HG02840 (cell line): ENCODE measurements around the gene CCDC150.

Experiments
- ATAC-seq: cut with Tn5 transposase; IDR thresholded peaks from one replicate; pipeline ENCODE4 v1.9.1; 2021; ENCODE audit warnings: mild to moderate bottlenecking, moderate library complexity, moderate number of reproducible peaks; ENCODE audit not compliant: unreplicated experiment, low FRiP score

Gene CCDC150

DNA sequence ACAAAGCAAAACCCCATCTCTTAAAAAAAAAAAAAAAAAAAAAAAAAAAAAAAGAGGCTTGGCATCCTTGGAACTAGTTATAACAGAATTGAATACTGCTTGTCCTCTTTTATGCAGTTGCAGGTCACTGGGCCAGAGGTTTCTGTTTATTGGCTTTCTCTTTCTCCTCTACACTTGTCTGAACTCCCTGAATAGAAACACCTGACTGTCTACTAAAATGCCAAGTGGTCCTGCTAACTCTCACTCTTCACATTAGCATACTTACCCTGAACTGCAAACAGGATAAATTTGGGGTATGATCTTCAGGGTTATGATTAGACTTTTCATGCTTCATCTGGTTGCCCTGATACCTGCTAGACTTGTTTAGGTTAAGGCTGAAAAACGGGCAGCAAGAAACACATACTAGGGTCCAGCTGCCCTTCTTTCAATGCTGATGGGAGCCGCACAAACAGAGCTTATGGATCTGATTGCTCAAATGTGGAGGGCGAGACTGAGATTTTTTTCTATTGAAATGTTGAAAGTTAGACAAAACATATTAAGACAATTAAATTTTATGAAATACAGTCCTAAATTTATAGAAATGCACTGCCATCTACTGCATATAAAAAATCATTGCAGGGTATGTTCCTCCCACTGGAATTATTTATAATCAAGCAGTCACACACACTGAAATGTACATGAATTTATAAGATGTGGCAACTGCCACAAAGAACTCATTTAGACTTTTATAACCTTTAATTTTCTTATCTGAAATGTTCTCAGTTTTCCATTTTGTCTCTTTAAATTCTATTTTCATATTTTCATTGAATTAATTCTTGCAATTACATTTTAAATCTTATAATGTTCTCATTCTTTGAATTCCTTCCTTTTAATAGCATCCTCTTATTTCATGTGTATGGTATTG is 119.2 kb downstream of the CCDC150 start:
- ATAC-seq, result no peak

- no peak for ATAC-seq
Measured at GRCh38 chr2:196759378-196759706, 119.8 kb downstream of the CCDC150 start.

DNA sequence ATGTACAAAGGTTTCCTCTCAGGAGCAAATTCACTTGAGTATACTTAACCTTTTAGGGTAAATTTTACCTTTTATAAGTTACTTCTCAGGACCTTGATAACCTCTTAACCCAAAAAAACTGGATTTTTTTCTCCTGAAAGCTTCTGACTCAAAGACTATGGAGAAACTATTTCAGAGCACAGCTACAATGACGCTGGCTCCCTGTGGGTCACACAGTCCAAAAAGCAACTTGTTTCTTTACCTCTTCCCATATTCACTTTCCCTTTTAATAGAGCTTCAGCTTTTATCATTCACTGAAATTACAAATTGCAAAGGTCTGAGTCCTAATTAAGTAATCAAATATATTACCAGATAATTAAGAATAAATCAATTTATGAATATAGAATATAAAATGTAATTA is 127.6 kb downstream of the CCDC150 start:
- no peak for ATAC-seq
